WI38 (cell line): ENCODE data around the gene ATP6V0E2.

Experiments
- H3K4me3 ChIP-seq: 2 replicates; pipeline ENCODE4 v1.5.1; 2011; ENCODE audit warnings: low read depth, mild to moderate bottlenecking, control low read depth, low read length
- TF ChIP-seq, protein P1 (sequence below): IDR thresholded peaks from 2 replicates; pipeline ENCODE4 v1.5.1; 2012; ENCODE audit warnings: low read depth, mild to moderate bottlenecking, control low read depth, low read length

Gene ATP6V0E2

DNA sequence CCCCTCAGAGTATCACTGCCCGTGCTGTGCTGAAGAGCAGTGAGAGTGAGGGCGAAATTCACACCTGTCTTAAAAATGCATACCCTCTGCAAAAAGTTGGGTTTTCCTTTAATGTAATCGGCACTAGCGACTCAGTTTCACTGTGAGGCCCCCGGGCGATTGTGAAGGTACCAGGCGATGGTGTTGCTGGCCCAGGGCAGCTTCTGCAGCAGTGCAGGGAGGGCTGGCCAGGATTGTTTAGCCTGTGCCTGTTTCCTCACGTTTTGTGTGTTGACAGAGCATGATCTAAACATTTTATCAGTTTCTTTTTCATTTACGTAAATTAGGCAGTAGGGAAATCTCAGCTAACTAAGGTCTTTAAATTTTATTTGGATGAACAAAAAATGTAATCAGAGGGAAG is 22.3 kb upstream of the ATP6V0E2 start:
- H3K4me3 ChIP-seq = no peak overlapping the region
- TF ChIP-seq, protein P1, sequence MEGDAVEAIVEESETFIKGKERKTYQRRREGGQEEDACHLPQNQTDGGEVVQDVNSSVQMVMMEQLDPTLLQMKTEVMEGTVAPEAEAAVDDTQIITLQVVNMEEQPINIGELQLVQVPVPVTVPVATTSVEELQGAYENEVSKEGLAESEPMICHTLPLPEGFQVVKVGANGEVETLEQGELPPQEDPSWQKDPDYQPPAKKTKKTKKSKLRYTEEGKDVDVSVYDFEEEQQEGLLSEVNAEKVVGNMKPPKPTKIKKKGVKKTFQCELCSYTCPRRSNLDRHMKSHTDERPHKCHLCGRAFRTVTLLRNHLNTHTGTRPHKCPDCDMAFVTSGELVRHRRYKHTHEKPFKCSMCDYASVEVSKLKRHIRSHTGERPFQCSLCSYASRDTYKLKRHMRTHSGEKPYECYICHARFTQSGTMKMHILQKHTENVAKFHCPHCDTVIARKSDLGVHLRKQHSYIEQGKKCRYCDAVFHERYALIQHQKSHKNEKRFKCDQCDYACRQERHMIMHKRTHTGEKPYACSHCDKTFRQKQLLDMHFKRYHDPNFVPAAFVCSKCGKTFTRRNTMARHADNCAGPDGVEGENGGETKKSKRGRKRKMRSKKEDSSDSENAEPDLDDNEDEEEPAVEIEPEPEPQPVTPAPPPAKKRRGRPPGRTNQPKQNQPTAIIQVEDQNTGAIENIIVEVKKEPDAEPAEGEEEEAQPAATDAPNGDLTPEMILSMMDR = no peak

DNA sequence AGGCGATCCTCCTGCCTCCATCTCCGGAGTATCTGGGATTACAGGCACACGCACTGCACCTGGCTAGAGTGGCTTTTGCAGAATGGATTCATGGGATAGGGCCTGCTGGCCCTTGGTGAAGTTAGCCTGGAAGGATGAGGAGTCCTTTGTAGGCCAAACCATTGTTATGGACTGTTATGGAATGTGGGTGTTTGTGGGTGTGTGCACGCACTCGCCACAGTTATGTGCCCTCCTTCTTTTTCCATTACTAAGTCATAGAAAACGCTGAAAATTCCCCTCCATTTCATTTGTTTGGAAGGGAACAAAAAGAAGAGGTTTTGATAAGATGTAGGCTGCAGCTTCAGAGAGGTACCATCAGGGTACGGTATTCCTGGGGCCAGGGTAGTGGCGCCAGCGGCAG is 20.6 kb upstream of the ATP6V0E2 start:
- TF ChIP-seq, protein P1 = no peak

DNA sequence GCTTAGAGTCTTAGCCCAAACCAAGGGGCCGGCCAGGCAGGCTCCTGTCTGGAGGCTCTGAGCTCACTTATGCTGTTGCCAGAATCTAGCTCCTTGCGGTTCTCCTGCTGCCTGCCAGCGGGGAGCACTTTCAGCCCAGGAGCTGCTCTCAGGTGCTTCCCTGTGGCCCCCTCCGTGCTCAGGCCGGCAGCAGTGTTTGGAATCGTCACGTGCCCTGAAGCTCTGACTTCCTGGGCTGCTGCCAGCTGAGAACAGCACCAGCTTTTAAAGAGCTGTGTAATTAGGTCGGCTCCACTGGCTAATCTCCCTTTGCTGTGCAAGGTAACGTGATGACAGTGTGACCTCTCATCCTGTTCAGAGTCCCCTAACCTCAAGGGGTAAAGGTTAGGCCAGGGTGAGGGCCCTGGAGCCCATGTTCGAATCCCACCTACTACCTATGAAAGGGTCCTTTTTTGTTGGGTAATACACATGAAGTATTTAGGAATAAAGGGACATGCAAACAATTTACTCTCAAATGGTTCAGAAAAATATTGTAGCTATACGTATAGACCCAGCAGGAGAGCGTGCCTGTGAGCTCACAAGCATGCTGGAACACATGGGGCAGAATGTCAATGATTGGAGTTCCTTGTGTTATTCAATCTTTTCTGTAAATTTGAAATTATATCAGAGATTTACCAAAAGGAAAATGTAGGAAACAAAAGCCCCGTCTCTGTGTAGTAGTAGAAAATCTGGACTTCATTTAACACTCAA is 19.0 kb upstream of the ATP6V0E2 start:
- TF ChIP-seq, protein P1 = no peak

More for the DNA sequence above, 20.6 kb upstream of the ATP6V0E2 start:
- no peak overlapping the region for H3K4me3 ChIP-seq

DNA sequence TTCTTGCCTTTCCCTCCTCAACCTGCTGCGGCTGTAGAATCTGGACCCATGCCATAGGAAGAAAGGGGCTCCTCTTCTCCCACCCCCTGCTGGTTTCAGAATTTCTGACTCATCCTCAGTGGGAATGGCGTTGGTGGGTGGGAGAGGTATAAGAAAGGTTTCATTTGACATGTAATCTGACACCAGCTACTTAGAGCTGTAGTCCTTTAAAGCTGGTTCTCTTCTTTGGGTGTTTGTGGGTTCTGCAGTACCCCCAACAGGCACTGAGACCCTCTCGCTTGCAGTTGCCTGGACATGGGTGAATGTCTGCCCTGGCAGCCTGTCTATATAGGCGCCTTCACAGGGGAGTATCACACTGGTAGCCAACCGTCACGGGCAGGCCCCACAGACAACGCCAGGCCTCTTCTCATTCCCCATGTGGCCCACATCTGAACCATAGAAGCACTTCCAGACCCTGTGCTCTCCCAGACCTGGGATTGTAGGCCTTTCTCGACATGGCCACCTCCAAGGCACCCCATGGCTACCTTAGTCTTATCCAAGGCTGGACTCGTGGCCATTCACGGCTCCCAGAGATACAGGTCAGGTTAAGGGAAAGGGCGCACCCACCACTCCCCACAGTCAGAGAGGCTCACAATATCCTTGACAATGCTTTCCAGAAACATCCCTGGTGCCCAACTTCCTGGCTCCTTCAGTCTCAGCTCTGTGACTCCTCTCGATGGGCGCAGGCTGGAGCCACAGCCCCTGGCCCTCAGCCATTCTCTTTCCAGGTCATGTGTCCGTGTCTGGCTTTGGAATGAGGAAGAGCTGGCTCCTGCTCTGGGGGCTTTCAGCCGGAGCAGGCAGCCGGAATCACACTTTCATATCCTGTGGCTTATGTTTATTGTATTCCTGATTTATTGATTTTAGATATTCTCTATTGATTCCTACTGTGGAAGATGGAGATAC is 18.1 kb upstream of the ATP6V0E2 start:
- TF ChIP-seq, protein P1 = no peak
- H3K4me3 ChIP-seq = no peak overlapping the region

More for the DNA sequence above, 19.0 kb upstream of the ATP6V0E2 start:
- no peak overlapping the region for H3K4me3 ChIP-seq

DNA sequence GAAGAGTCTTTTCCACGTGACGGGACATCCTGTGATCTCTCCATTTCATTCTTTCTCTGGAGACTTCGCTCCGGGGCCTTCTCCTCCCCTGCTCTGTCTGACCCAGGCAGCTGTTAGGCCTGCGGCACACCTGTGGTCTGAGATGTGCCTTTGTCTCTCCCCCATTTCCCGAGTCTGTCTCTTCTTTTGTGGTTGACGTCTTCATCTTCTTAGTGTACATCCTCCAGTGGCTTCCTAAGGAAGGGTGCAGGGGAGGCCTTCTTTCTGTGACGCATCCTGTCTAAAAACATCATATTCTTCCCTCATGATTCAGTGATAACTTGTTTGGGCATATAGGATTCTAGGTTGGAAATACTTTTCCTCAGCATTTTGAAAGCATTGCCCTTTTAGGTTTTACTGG is 17.2 kb upstream of the ATP6V0E2 start:
- no peak overlapping the region for H3K4me3 ChIP-seq
- TF ChIP-seq, protein P1 = no peak

DNA sequence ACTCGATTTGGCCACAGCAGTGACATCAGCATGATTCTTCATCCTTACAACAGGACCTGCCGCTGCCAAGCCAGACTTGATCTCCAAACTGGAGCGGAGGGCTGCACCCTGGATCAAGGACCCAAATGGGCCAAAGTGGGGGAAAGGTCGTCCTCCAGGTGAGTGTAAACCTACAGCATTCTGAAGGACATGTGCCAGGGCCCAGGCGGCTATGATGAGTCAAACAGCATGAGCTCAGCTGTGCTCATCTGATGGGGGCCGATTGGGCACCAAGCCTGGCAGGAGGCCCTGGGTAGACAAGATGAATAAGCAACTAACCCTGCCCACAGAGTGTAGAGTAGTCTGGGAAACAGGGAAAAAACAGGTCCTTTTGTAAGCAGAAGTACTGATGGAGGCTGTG is 14.4 kb upstream of the ATP6V0E2 start:
- no peak overlapping the region for H3K4me3 ChIP-seq
- TF ChIP-seq, protein P1 = no peak

DNA sequence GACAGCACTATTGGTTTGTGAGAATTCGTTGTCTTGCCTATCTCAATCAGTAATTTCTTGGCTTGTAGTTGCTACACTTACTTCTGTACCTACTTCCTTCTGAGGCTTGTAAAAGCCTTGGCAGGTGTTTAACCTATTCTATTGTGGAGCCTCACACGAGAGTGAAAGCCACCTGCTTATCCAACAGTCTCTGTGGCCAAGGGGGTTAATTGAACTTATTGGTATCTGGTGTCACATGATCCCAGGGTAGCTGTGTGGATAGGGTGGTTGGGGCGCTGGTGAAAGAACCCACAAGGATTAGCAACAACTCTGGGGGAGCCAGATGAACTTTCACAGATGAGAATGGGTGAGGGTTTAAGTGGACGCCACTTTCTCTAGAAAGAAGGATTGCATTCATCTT is 13.9 kb upstream of the ATP6V0E2 start:
- TF ChIP-seq, protein P1 = no peak
- no peak overlapping the region for H3K4me3 ChIP-seq
